Gastroesophageal sphincter (tissue), 3 donors: ENCODE data around the gene DPM2.

ENCODE experiments used
- POLR2A ChIP-seq, 2 donors: fragments of 450-650 bp; IDR thresholded peaks; one replicate each; pipeline ENCODE4 v1.6.1; 2017; ENCODE audit warnings: antibody characterized with exemption in 2 of 2, mild to moderate bottlenecking in 2 of 2, moderate library complexity in 1 of 2
- TF ChIP-seq, protein P1 (sequence below), 4 experiments: fragments of 200-600 bp in 2 of 4; fragments of 450-650 bp in 2 of 4; sonication (generic) in 1 of 4; IDR thresholded peaks; one replicate each; pipeline ENCODE4 v1.5.1; 2017 to 2019; ENCODE audit warnings: antibody characterized with exemption in 4 of 4, mild to moderate bottlenecking in 2 of 4, moderate library complexity in 2 of 4

DNA sequence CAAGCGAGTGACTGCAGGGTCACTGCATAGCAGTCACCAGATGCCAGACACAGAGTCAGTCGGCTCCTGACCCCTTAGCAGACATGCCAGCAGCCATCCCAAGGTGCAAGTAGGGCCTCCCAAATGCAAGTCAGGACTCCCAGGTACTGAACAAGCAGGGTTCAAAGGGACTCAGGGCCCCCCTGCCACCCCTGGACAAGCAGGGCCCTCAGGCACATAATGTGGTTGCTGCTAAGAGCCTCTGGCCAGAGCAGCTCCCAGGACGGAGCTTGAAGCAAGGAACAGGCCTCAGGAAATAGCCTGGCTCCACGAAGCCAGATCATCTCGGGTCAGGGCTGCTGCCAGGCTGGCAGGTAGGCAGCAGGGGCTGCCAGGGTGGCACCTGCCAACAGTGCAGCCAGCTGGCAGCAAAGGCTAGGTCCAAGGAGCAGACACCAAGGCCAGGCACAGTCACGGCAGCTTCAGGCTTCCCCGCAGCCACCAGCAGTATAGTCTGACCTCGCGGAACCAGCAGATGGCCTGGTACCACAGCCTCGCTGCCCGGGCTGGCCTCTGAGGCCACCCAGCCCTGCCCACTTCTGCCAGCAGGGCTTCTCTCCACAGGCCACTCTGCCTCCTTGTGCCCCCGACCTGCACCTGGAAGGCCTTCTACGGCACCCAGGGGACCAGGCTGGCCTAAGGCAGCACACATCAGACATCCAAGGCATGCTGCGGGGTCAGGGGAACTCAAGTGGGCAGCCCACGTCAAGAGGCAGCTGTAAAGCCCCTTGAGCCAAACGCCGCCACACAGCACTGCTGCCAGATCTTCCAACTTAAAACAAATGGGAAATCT is 35.7 kb upstream of the DPM2 start:
- TF ChIP-seq, protein P1, sequence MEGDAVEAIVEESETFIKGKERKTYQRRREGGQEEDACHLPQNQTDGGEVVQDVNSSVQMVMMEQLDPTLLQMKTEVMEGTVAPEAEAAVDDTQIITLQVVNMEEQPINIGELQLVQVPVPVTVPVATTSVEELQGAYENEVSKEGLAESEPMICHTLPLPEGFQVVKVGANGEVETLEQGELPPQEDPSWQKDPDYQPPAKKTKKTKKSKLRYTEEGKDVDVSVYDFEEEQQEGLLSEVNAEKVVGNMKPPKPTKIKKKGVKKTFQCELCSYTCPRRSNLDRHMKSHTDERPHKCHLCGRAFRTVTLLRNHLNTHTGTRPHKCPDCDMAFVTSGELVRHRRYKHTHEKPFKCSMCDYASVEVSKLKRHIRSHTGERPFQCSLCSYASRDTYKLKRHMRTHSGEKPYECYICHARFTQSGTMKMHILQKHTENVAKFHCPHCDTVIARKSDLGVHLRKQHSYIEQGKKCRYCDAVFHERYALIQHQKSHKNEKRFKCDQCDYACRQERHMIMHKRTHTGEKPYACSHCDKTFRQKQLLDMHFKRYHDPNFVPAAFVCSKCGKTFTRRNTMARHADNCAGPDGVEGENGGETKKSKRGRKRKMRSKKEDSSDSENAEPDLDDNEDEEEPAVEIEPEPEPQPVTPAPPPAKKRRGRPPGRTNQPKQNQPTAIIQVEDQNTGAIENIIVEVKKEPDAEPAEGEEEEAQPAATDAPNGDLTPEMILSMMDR (IDR thresholded peaks at IDR 0.05): peak in 1 of 4 experiments; percentile 5
- no peak for TF ChIP-seq POLR2A (IDR thresholded peaks at IDR 0.05)
